Measurements from ENCODE around the gene HES6. TPM values are rescaled to one million over a fixed set of nuclear protein-coding genes. Genes with fewer than 3 reads are reported as not detected.
A peak's percentile ranks its signal among the peaks of the same experiment; 100 is the strongest.

The HES6 gene
- total and polyA plus RNA-seq, 2 donors = 16.1 to 18.7 TPM

- Histone ChIP-seq H3K36me3 (ENCODE audit: control insufficient read depth in 2 of 2, insufficient read depth in 2 of 2, low read length in 1 of 2) (peaks cover 31 to 35% of the 10 kb centered on the region in 2 donors), H3K27ac (ENCODE audit: low read depth in 1 of 2, low read length in 1 of 2) (no peak overlapping the region), H3K9me3 (ENCODE audit: control insufficient read depth in 2 of 2, insufficient read depth in 1 of 2, low read length in 1 of 2) (no peaks in the 10 kb centered on the region), H3K4me3 (ENCODE audit: low read length in 2 of 2) (no peak overlapping the region), H3K4me1 (ENCODE audit: control insufficient read depth in 2 of 2, insufficient read depth in 2 of 2, low read length in 2 of 2) (peaks cover 0 to 6% of the 10 kb centered on the region in 2 donors), H3K27me3 (ENCODE audit: control insufficient read depth in 2 of 2, insufficient read depth in 1 of 2, low read length in 1 of 2) (no peaks in the 10 kb centered on the region)
- DNase-seq (ENCODE audit: low read depth in 6 of 9, low spot score in 9 of 9) = no peak
- 100% methylated on average over 1 of the region's 1 CpG for WGBS
Measured at GRCh38 chr2:238267341-238267710, 27.5 kb upstream of the HES6 start.

GRCh38 chr2:238265605-238266004 is 25.8 kb upstream of the HES6 start:
- Histone ChIP-seq H3K27ac (ENCODE audit: low read depth in 1 of 2, low read length in 1 of 2) (no peak overlapping the region), H3K9me3 (ENCODE audit: control insufficient read depth in 2 of 2, insufficient read depth in 1 of 2, low read length in 1 of 2) (no peaks in the 10 kb centered on the region), H3K27me3 (ENCODE audit: control insufficient read depth in 2 of 2, insufficient read depth in 1 of 2, low read length in 1 of 2) (no peaks in the 10 kb centered on the region), H3K4me1 (ENCODE audit: control insufficient read depth in 2 of 2, insufficient read depth in 2 of 2, low read length in 2 of 2) (peaks cover 0 to 6% of the 10 kb centered on the region in 2 donors), H3K4me3 (ENCODE audit: low read length in 2 of 2) (no peak overlapping the region), H3K36me3 (ENCODE audit: control insufficient read depth in 2 of 2, insufficient read depth in 2 of 2, low read length in 1 of 2) (peaks cover 27 to 34% of the 10 kb centered on the region in 2 donors)
- 96% methylated on average over 11 of the region's 11 CpGs for WGBS
- no peak for DNase-seq (ENCODE audit: low read depth in 6 of 9, low spot score in 9 of 9)

- DNase-seq (ENCODE audit: low read depth in 6 of 9, low spot score in 9 of 9) = no peak
- Histone ChIP-seq H3K36me3 (ENCODE audit: control insufficient read depth in 2 of 2, insufficient read depth in 2 of 2, low read length in 1 of 2) (peaks cover 32 to 39% of the 10 kb centered on the region in 2 donors), H3K27ac (ENCODE audit: low read depth in 1 of 2, low read length in 1 of 2) (no peak overlapping the region), H3K27me3 (ENCODE audit: control insufficient read depth in 2 of 2, insufficient read depth in 1 of 2, low read length in 1 of 2) (no peaks in the 10 kb centered on the region), H3K9me3 (ENCODE audit: control insufficient read depth in 2 of 2, insufficient read depth in 1 of 2, low read length in 1 of 2) (no peaks in the 10 kb centered on the region), H3K4me3 (ENCODE audit: low read length in 2 of 2) (no peak overlapping the region), H3K4me1 (ENCODE audit: control insufficient read depth in 2 of 2, insufficient read depth in 2 of 2, low read length in 2 of 2) (peaks cover 0 to 6% of the 10 kb centered on the region in 2 donors)
- 96% methylated on average over 4 of the region's 4 CpGs for WGBS
Measured at GRCh38 chr2:238264072-238264460, 24.2 kb upstream of the HES6 start.

GRCh38 chr2:238263204-238264071 is 23.6 kb upstream of the HES6 start:
- no peak overlapping the region for H3K27ac ChIP-seq (ENCODE audit: low read depth in 1 of 2, low read length in 1 of 2)
- no peak overlapping the region for H3K4me3 ChIP-seq (ENCODE audit: low read length in 2 of 2)
- H3K4me1 ChIP-seq (ENCODE audit: control insufficient read depth in 2 of 2, insufficient read depth in 2 of 2, low read length in 2 of 2) = peaks cover 0 to 6% of the 10 kb centered on the region in 2 donors
- peak; percentile 45 to 80 (median 61) for DNase-seq (ENCODE audit: low read depth in 6 of 9, low spot score in 9 of 9)
- H3K9me3 ChIP-seq (ENCODE audit: control insufficient read depth in 2 of 2, insufficient read depth in 1 of 2, low read length in 1 of 2) = no peaks in the 10 kb centered on the region
- peaks cover 31 to 36% of the 10 kb centered on the region in 2 donors for H3K36me3 ChIP-seq (ENCODE audit: control insufficient read depth in 2 of 2, insufficient read depth in 2 of 2, low read length in 1 of 2)
- H3K27me3 ChIP-seq (ENCODE audit: control insufficient read depth in 2 of 2, insufficient read depth in 1 of 2, low read length in 1 of 2) = no peaks in the 10 kb centered on the region
- WGBS = 50% methylated on average over 13 of the region's 13 CpGs

GRCh38 chr2:238262496-238263122 is 22.8 kb upstream of the HES6 start:
- 97% methylated on average over 12 of the region's 12 CpGs for WGBS
- no peak overlapping the region for H3K27ac ChIP-seq (ENCODE audit: low read depth in 1 of 2, low read length in 1 of 2)
- no peak overlapping the region for H3K4me3 ChIP-seq (ENCODE audit: low read length in 2 of 2)
- H3K36me3 ChIP-seq (ENCODE audit: control insufficient read depth in 2 of 2, insufficient read depth in 2 of 2, low read length in 1 of 2) = peaks cover 33 to 37% of the 10 kb centered on the region in 2 donors
- H3K27me3 ChIP-seq (ENCODE audit: control insufficient read depth in 2 of 2, insufficient read depth in 1 of 2, low read length in 1 of 2) = no peaks in the 10 kb centered on the region
- DNase-seq (ENCODE audit: low read depth in 6 of 9, low spot score in 9 of 9) = no peak
- no peaks in the 10 kb centered on the region for H3K9me3 ChIP-seq (ENCODE audit: control insufficient read depth in 2 of 2, insufficient read depth in 1 of 2, low read length in 1 of 2)
- H3K4me1 ChIP-seq (ENCODE audit: control insufficient read depth in 2 of 2, insufficient read depth in 2 of 2, low read length in 2 of 2) = peaks cover 0 to 6% of the 10 kb centered on the region in 2 donors

GRCh38 chr2:238261718-238262375 is 22.0 kb upstream of the HES6 start:
- Histone ChIP-seq H3K4me1 (ENCODE audit: control insufficient read depth in 2 of 2, insufficient read depth in 2 of 2, low read length in 2 of 2) (peaks cover 0 to under 1% of the 10 kb centered on the region in 2 donors), H3K4me3 (ENCODE audit: low read length in 2 of 2) (no peak overlapping the region), H3K27me3 (ENCODE audit: control insufficient read depth in 2 of 2, insufficient read depth in 1 of 2, low read length in 1 of 2) (no peaks in the 10 kb centered on the region), H3K36me3 (ENCODE audit: control insufficient read depth in 2 of 2, insufficient read depth in 2 of 2, low read length in 1 of 2) (peaks cover 27 to 40% of the 10 kb centered on the region in 2 donors), H3K27ac (ENCODE audit: low read depth in 1 of 2, low read length in 1 of 2) (no peak overlapping the region), H3K9me3 (ENCODE audit: control insufficient read depth in 2 of 2, insufficient read depth in 1 of 2, low read length in 1 of 2) (no peaks in the 10 kb centered on the region)
- WGBS = 98% methylated on average over 16 of the region's 16 CpGs
- DNase-seq (ENCODE audit: low read depth in 6 of 9, low spot score in 9 of 9) = no peak

GRCh38 chr2:238260883-238261282 is 21.0 kb upstream of the HES6 start:
- 95% methylated on average over 18 of the region's 18 CpGs for WGBS
- H3K4me3 ChIP-seq (ENCODE audit: low read length in 2 of 2) = no peak overlapping the region
- no peaks in the 10 kb centered on the region for H3K27me3 ChIP-seq (ENCODE audit: control insufficient read depth in 2 of 2, insufficient read depth in 1 of 2, low read length in 1 of 2)
- H3K4me1 ChIP-seq (ENCODE audit: control insufficient read depth in 2 of 2, insufficient read depth in 2 of 2, low read length in 2 of 2) = no peaks in the 10 kb centered on the region
- H3K27ac ChIP-seq (ENCODE audit: low read depth in 1 of 2, low read length in 1 of 2) = no peak overlapping the region
- no peaks in the 10 kb centered on the region for H3K9me3 ChIP-seq (ENCODE audit: control insufficient read depth in 2 of 2, insufficient read depth in 1 of 2, low read length in 1 of 2)
- no peak for DNase-seq (ENCODE audit: low read depth in 6 of 9, low spot score in 9 of 9)
- H3K36me3 ChIP-seq (ENCODE audit: control insufficient read depth in 2 of 2, insufficient read depth in 2 of 2, low read length in 1 of 2) = peaks cover 30 to 42% of the 10 kb centered on the region in 2 donors

GRCh38 chr2:238259061-238260020 is 19.5 kb upstream of the HES6 start:
- DNase-seq (ENCODE audit: low read depth in 6 of 9, low spot score in 9 of 9) = no peak
- no peaks in the 10 kb centered on the region for H3K9me3 ChIP-seq (ENCODE audit: control insufficient read depth in 2 of 2, insufficient read depth in 1 of 2, low read length in 1 of 2)
- WGBS = 94% methylated on average over 21 of the region's 21 CpGs
- no peaks in the 10 kb centered on the region for H3K27me3 ChIP-seq (ENCODE audit: control insufficient read depth in 2 of 2, insufficient read depth in 1 of 2, low read length in 1 of 2)
- no peak overlapping the region for H3K27ac ChIP-seq (ENCODE audit: low read depth in 1 of 2, low read length in 1 of 2)
- H3K36me3 ChIP-seq (ENCODE audit: control insufficient read depth in 2 of 2, insufficient read depth in 2 of 2, low read length in 1 of 2) = peaks cover 39 to 54% of the 10 kb centered on the region in 2 donors
- no peaks in the 10 kb centered on the region for H3K4me1 ChIP-seq (ENCODE audit: control insufficient read depth in 2 of 2, insufficient read depth in 2 of 2, low read length in 2 of 2)
- H3K4me3 ChIP-seq (ENCODE audit: low read length in 2 of 2) = no peak overlapping the region

Data from thymus (tissue), 11 donors.